Measurements from ENCODE around the gene SERP2. TPM values are rescaled to one million over a fixed set of nuclear protein-coding genes. Genes with fewer than 3 reads are reported as not detected.

SERP2 gene
- total RNA-seq, 1 donor from 2014 or later = 1.8 TPM

- DNase-seq (ENCODE audit: low spot score) = peak; percentile 97
- Mint-ChIP-seq H3K27me3 (ENCODE audit: unreplicated experiment) (peaks cover 8% of the 10 kb centered on the region), H3K4me3 (ENCODE audit: unreplicated experiment) (peak overlapping the region; percentile 98), H3K36me3 (ENCODE audit: low read depth, unreplicated experiment) (peaks cover 5% of the 10 kb centered on the region), H3K9me3 (ENCODE audit: unreplicated experiment) (no peaks in the 10 kb centered on the region), H3K4me1 (ENCODE audit: unreplicated experiment) (peaks cover 23% of the 10 kb centered on the region), H3K27ac (ENCODE audit: unreplicated experiment) (peak overlapping the region; percentile 98)
- no peak for TF ChIP-seq CTCF (IDR thresholded peaks at IDR 0.05; ENCODE audit: unreplicated experiment)
Observed at GRCh38 chr13:44435142-44435918, 61.7 kb downstream of the SERP2 start.

DNA sequence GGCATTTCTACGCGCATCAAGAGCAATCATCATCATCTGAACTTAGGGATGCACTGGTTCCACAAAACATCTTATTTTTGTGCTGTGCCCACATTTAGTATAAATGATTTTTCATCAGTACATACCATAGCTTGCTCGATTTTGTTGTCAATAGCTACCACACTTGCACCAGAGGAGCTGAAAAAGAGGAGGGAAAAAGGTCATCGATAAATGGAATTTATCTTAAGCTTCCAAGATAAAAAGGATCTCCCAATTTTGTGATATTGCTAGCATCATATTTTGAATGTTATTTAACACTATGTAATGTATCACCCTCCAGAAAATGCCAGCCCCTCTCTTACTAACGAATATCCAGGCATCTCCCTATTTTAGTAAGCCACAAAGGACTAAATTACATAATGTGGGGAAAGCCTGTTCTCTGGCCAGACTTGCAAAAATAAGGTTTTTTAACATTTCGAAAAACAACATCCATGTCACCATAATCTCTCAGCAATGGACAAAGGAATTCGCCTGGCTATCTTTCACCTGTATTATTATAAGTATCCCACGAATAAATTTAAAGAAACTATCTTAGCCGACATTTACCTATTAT, 62.4 kb downstream of the SERP2 start:
- H3K36me3 Mint-ChIP-seq (ENCODE audit: low read depth, unreplicated experiment) = peaks cover 5% of the 10 kb centered on the region
- H3K4me3 Mint-ChIP-seq (ENCODE audit: unreplicated experiment) = peak overlapping the region; percentile 98
- H3K27ac Mint-ChIP-seq (ENCODE audit: unreplicated experiment) = peak overlapping the region; percentile 98
- DNase-seq (ENCODE audit: low spot score) = no peak
- peaks cover 9% of the 10 kb centered on the region for H3K27me3 Mint-ChIP-seq (ENCODE audit: unreplicated experiment)
- TF ChIP-seq CTCF (IDR thresholded peaks at IDR 0.05; ENCODE audit: unreplicated experiment) = no peak
- H3K9me3 Mint-ChIP-seq (ENCODE audit: unreplicated experiment) = no peaks in the 10 kb centered on the region
- H3K4me1 Mint-ChIP-seq (ENCODE audit: unreplicated experiment) = peaks cover 30% of the 10 kb centered on the region

- Mint-ChIP-seq H3K4me3 (ENCODE audit: unreplicated experiment) (peak overlapping the region; percentile 98), H3K27me3 (ENCODE audit: unreplicated experiment) (peaks cover 9% of the 10 kb centered on the region), H3K4me1 (ENCODE audit: unreplicated experiment) (peaks cover 32% of the 10 kb centered on the region), H3K27ac (ENCODE audit: unreplicated experiment) (peak overlapping the region; percentile 98), H3K9me3 (ENCODE audit: unreplicated experiment) (no peaks in the 10 kb centered on the region), H3K36me3 (ENCODE audit: low read depth, unreplicated experiment) (peaks cover 5% of the 10 kb centered on the region)
- TF ChIP-seq CTCF (IDR thresholded peaks at IDR 0.05; ENCODE audit: unreplicated experiment) = no peak
- DNase-seq (ENCODE audit: low spot score) = peak; percentile 93
Observed at GRCh38 chr13:44436589-44437337, 63.1 kb downstream of the SERP2 start.

- Mint-ChIP-seq H3K9me3 (ENCODE audit: unreplicated experiment) (no peaks in the 10 kb centered on the region), H3K27ac (ENCODE audit: unreplicated experiment) (peak overlapping the region; percentile 91), H3K4me1 (ENCODE audit: unreplicated experiment) (peaks cover 32% of the 10 kb centered on the region), H3K4me3 (ENCODE audit: unreplicated experiment) (peak overlapping the region; percentile 98), H3K27me3 (ENCODE audit: unreplicated experiment) (peaks cover 9% of the 10 kb centered on the region), H3K36me3 (ENCODE audit: low read depth, unreplicated experiment) (peaks cover 5% of the 10 kb centered on the region)
- no peak for DNase-seq (ENCODE audit: low spot score)
- TF ChIP-seq CTCF (IDR thresholded peaks at IDR 0.05; ENCODE audit: unreplicated experiment) = no peak
Observed at GRCh38 chr13:44437356-44438233, 64.0 kb downstream of the SERP2 start.

Measured in endothelial cell (in vitro differentiated cells).